CD4-positive, alpha-beta memory T cell (primary cell): ENCODE data around the gene ALDH3B2. TPM values are rescaled to one million over a fixed set of nuclear protein-coding genes. Genes with fewer than 3 reads are reported as not detected.
"Not testable (repeated sequence)": the region's sequence is repeated elsewhere in the genome, so short reads cannot be mapped to it uniquely, and the experiment has no call there.

Source experiments
- CTCF ChIA-PET: fragments of 350-600 bp; sonication (Branson Sonifier 250); formaldehyde crosslinking; loops from one replicate; lab custom pipeline; 2021; ENCODE audit warnings: inconsistent platforms; ENCODE audit not compliant: partially characterized antibody; lab: Charles Lee
- POLR2A ChIA-PET: fragments of 350-600 bp; sonication (Branson Sonifier 250); formaldehyde crosslinking; loops from one replicate; lab custom pipeline; 2021; ENCODE audit not compliant: partially characterized antibody; lab: Charles Lee
- DNase-seq, 5 donors: peaks; one replicate each; pipeline versions ENCODE4 v3.0.0 to v3.0.0-alpha.2; 2020 to 2022; ENCODE audit warnings: mixed read lengths in 1 of 5
- H3K27ac ChIP-seq: one replicate; pipeline ENCODE4 v1.7.0; 2013; ENCODE audit warnings: low read depth, low read length
- H3K27me3 ChIP-seq: 2 replicates; pipeline ENCODE4 v1.7.0; 2013; ENCODE audit warnings: mild to moderate bottlenecking, low read length, moderate library complexity; ENCODE audit not compliant: insufficient read depth
- H3K36me3 ChIP-seq: 2 replicates; pipeline ENCODE4 v1.7.0; 2013; ENCODE audit warnings: mild to moderate bottlenecking, low read length, moderate library complexity; ENCODE audit not compliant: insufficient read depth
- H3K4me1 ChIP-seq: 2 replicates; pipeline ENCODE4 v1.7.0; 2013; ENCODE audit warnings: mild to moderate bottlenecking, low read length, moderate library complexity; ENCODE audit not compliant: insufficient read depth
- H3K4me3 ChIP-seq, 2 donors: one replicate each; pipeline ENCODE4 v1.7.0; 2013; ENCODE audit warnings: low read length in 2 of 2, mild to moderate bottlenecking in 1 of 2
- H3K9me3 ChIP-seq, 2 donors: one replicate each; pipeline ENCODE4 v1.7.0; 2013; ENCODE audit warnings: low read length in 2 of 2, control low read depth in 1 of 2; ENCODE audit not compliant: control insufficient read depth in 1 of 2
- H3K27ac Mint-ChIP-seq, 7 donors: one replicate each; pipeline ENCODE4 v1.8.0; 2020 to 2021; ENCODE audit warnings: mixed read lengths in 7 of 7, mild to moderate bottlenecking in 6 of 7, inconsistent platforms in 3 of 7, moderate library complexity in 3 of 7
- H3K27me3 Mint-ChIP-seq, 2 donors: one replicate each; pipeline ENCODE4 v1.8.0; 2020 to 2021; ENCODE audit warnings: mixed read lengths in 2 of 2
- H3K36me3 Mint-ChIP-seq, 2 donors: one replicate each; pipeline ENCODE4 v1.8.0; 2020 to 2021; ENCODE audit warnings: mixed read lengths in 2 of 2, inconsistent platforms in 1 of 2, mild to moderate bottlenecking in 1 of 2
- H3K4me1 Mint-ChIP-seq, 4 donors: one replicate each; pipeline ENCODE4 v1.8.0; 2020 to 2021; ENCODE audit warnings: mixed read lengths in 4 of 4, mild to moderate bottlenecking in 1 of 4
- H3K4me3 Mint-ChIP-seq, 8 donors: one replicate each; pipeline ENCODE4 v1.8.0; 2020 to 2021; ENCODE audit warnings: mixed read lengths in 8 of 8, mild to moderate bottlenecking in 7 of 8, moderate library complexity in 6 of 8, inconsistent platforms in 3 of 8
- H3K9me3 Mint-ChIP-seq, 8 donors: one replicate each; pipeline ENCODE4 v1.8.0; 2020 to 2021; ENCODE audit warnings: mixed read lengths in 8 of 8, mild to moderate bottlenecking in 5 of 8, inconsistent platforms in 3 of 8, moderate library complexity in 1 of 8
- intact Hi-C: fragments of 100-400 bp; cut with micrococcal nuclease; formaldehyde crosslinking; loops from one replicate; pipeline ENCODE4 v1.15.1; 2023
- polyA plus RNA-seq, 2 donors: library from polyadenylated mRNA; unstranded; fragments of 300-500 nt; fragmentation: Illumina TruSeq; gene quantifications; one replicate each; pipeline ENCODE4 v1.2.3, GENCODE V29; 2021
- total RNA-seq, 2 experiments: library from RNA; stranded (reverse); gene quantifications; one replicate each; pipeline ENCODE4 v1.2.3, GENCODE V29; 2021

ALDH3B2 gene
- total and polyA plus RNA-seq, 4 experiments from 2014 or later: not detected

DNA sequence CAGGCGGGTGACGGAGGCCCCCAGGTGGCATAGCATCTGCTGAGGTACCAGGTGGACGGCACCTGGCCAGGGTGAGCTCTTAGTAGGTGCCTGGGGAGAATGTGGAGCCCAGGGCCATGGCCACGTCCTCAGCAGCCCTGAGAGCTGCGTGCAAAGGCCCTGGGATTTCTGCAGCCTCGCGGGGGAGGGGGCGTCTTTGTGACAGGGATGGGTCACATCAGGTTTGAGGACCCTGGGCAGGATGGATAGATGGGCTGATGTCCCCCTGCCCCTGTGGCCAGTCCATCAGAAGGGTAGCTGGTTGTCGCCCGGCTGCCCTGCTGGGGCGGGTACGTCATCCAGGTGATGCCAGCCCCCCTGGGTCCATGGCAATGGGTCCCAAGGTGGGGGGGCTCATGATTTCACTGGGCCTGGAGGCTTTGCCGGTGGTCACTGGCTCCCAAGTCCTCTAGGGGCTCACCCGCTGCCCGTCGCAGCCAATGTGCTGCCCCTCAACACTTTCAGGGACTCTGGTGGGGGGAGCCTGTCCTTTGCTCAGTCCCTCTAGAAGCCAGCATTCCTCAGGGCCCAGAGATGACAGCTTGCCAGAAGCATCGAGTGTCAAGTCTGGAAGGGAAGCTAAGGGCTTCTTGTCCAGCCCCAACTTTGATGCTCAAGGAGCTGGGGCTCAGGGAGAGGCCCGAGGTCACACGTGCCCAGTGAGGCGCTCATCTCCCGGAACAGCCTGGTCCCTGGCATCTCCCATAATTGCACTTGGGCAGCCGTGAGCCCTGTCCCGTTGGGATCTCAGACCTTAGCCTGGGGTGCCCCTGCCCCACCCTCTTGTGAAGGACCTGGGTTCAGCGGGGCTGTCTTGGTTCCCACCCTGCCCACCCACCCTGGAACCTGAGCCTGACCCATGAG is 35.6 kb downstream of the ALDH3B2 start:
- H3K27ac ChIP-seq: no peak overlapping the region
- H3K27me3 ChIP-seq: no peaks in the 10 kb centered on the region
- no peak for DNase-seq
- Mint-ChIP-seq H3K36me3 (no peaks in the 10 kb centered on the region), H3K4me1 (peaks cover 0 to 5% (median 0%) of the 10 kb centered on the region in 4 donors), H3K27ac (no peak overlapping the region), H3K4me3 (no peak overlapping the region), H3K9me3 (no peaks in the 10 kb centered on the region), H3K27me3 (no peaks in the 10 kb centered on the region)
- no peaks in the 10 kb centered on the region for H3K4me1 ChIP-seq
- CTCF ChIA-PET: interaction anchor here (1.7 to 3.6 kb wide), 2 partner anchors 12 to 19 kb away, joined by 6 to 19 read pairs; partner anchors contain the start of gene ACY3
- POLR2A ChIA-PET: no interaction called here
- no peaks in the 10 kb centered on the region for H3K36me3 ChIP-seq
- intact Hi-C loops: no loop called here
- H3K4me3 ChIP-seq: no peak overlapping the region
- no peaks in the 10 kb centered on the region for H3K9me3 ChIP-seq

DNA sequence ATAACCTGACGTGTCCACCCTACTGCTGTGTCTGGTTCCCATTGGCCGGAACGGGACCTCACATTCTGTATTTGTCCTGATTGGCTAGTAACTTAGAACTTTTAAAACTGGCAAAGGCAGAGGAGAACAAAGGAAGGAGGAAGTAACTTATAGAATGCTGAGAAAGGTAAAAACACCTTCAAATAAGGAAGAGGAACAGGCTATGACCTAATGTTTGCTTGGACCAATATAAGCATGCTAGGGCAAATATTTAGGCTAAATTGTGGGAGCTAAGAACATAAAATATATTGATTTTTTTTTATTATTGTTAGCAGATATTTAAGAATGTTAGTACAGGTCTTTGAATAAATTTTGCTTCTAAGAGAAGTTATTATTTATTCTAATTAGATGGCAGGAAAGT is 37.0 kb downstream of the ALDH3B2 start:
- H3K27me3 ChIP-seq, H3K9me3 Mint-ChIP-seq, H3K4me1 ChIP-seq, H3K4me1 Mint-ChIP-seq, H3K27ac ChIP-seq, H3K4me3 ChIP-seq, intact Hi-C loops, H3K36me3 ChIP-seq, H3K27me3 Mint-ChIP-seq, DNase-seq, H3K27ac Mint-ChIP-seq, H3K4me3 Mint-ChIP-seq, POLR2A ChIA-PET, H3K9me3 ChIP-seq, H3K36me3 Mint-ChIP-seq: not testable (repeated sequence)
- CTCF ChIA-PET: interaction anchor here (1.7 to 3.6 kb wide), 2 partner anchors 13 to 21 kb away, joined by 6 to 19 read pairs; partner anchors contain the start of gene ACY3

DNA sequence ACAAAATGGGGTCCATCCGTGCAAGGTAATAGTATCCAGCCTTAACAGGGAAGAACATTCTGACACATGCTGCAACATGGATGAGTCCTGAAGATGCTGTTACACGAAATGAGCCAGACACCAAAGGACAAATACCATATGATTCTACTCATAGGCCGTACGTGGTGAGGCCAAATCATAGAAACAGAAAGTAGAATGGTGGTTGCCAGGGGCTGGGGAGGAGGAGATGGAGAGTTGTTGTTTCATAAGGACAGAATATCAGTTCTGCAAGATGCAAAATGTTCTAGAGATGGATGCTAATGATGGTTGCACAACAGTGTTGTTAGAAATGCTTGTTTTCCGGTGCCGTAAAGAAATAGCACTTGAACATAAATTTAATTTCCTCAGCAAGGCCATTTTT is 37.5 kb downstream of the ALDH3B2 start:
- H3K27ac Mint-ChIP-seq: no peak overlapping the region
- H3K36me3 Mint-ChIP-seq: no peaks in the 10 kb centered on the region
- intact Hi-C loops: no loop called here
- Histone ChIP-seq H3K27ac (no peak overlapping the region), H3K36me3 (no peaks in the 10 kb centered on the region), H3K4me3 (no peak overlapping the region), H3K27me3 (no peaks in the 10 kb centered on the region), H3K9me3 (no peaks in the 10 kb centered on the region), H3K4me1 (no peaks in the 10 kb centered on the region)
- no peak overlapping the region for H3K4me3 Mint-ChIP-seq
- no peak for DNase-seq
- peaks cover 0 to 5% (median 0%) of the 10 kb centered on the region in 4 donors for H3K4me1 Mint-ChIP-seq
- H3K9me3 Mint-ChIP-seq: no peaks in the 10 kb centered on the region
- CTCF ChIA-PET: interaction anchor here (1.1 to 3.6 kb wide), 3 partner anchors 14 to 21 kb away, joined by 3 to 19 read pairs (median 6); partner anchors contain the start of gene ACY3
- no peaks in the 10 kb centered on the region for H3K27me3 Mint-ChIP-seq
- POLR2A ChIA-PET: no interaction called here

DNA sequence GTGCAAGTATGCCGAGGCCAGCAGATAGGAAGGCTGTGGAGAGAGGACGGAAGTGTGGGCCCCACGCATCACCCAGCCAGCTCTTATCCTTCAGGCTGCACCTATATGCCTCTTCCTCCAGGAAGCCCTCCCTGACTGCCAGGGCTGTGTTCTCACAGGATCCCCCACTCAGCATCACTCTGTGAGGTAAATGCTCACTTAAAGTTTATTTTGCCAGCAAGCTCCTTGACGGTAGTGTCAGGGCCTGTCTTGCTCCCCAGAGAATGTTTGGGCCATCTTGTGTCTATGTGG is 39.2 kb downstream of the ALDH3B2 start:
- ChIA-PET CTCF (interaction anchor here (0.6 to 2.0 kb wide), 8 partner anchors 8 to 52 kb away, joined by 3 to 6 read pairs (median 4); no protein-coding TSS in a partner anchor), POLR2A (interaction anchor here (1.1 kb wide), 1 partner anchor 15 kb away, joined by 3 read pairs; the partner anchor contains the start of gene ACY3)
- peak overlapping the region in 1 of 7 donors; percentile 68 for H3K27ac Mint-ChIP-seq

DNA sequence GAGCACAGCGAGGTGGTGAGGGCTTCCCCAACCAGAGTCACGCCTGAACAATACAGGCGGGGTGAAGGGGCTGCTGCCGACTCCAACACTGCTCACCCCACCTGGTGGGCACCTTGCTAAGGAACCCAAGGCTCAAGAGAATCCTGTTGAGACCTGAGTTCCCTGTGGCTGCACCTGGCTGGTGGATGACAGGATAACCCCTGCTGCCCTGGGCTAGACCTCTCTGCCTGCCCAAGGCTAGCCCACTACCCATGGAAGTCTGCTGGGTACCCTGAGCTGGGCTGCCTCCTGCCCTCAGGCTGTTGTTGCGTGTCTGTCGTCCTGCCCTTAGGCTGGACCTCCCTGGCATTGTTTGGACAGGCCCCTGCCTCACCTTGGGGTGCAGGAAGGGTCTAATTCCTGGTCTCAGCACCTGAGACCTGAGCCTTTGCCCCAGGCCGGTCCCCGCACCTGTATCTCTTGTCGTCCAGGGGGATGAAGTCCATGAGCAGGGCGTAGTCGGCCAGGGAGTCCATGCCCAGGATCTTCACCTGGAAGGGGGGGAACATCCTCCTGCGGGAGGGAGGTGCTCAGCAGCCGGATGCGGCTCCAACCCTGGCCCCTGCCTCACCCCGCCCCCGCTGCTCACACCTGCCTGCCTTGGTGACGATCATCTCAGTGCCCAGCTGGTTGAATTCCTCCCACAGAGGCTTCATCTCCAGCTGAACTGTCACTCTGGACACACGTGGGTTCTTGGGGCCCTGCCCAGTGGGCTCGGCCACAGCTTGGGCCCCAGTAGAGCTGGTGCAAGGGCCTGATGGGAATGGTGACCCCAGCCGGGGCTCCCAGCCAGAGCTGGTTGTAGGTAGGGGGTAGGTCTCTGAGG is 39.8 kb downstream of the ALDH3B2 start:
- POLR2A ChIA-PET: interaction anchor here (1.1 kb wide), 1 partner anchor 16 kb away, joined by 3 read pairs; the partner anchor contains the start of gene ACY3
- CTCF ChIA-PET: interaction anchor here (0.6 to 2.0 kb wide), 6 partner anchors 8 to 53 kb away, joined by 3 to 6 read pairs (median 4); no protein-coding TSS in a partner anchor
- Mint-ChIP-seq H3K9me3 (no peaks in the 10 kb centered on the region), H3K27ac (peak overlapping the region in 1 of 7 donors; percentile 29), H3K27me3 (no peaks in the 10 kb centered on the region), H3K36me3 (no peaks in the 10 kb centered on the region), H3K4me3 (no peak overlapping the region), H3K4me1 (peaks cover 3 to 7% (median 5%) of the 10 kb centered on the region in 4 donors)
- intact Hi-C loops: no loop called here
- no peaks in the 10 kb centered on the region for H3K27me3 ChIP-seq
- no peak overlapping the region for H3K27ac ChIP-seq
- H3K9me3 ChIP-seq: no peaks in the 10 kb centered on the region
- peaks cover 9% of the 10 kb centered on the region for H3K4me1 ChIP-seq
- no peak for DNase-seq
- H3K4me3 ChIP-seq: no peak overlapping the region
- H3K36me3 ChIP-seq: no peaks in the 10 kb centered on the region

More for the DNA sequence above, 39.2 kb downstream of the ALDH3B2 start:
- H3K36me3 Mint-ChIP-seq: no peaks in the 10 kb centered on the region
- no peak for DNase-seq
- peaks cover 3 to 10% (median 6%) of the 10 kb centered on the region in 4 donors for H3K4me1 Mint-ChIP-seq
- no peaks in the 10 kb centered on the region for H3K27me3 Mint-ChIP-seq
- H3K4me1 ChIP-seq: peaks cover 9% of the 10 kb centered on the region
- H3K4me3 ChIP-seq: no peak overlapping the region
- no peaks in the 10 kb centered on the region for H3K27me3 ChIP-seq
- H3K27ac ChIP-seq: no peak overlapping the region
- no peaks in the 10 kb centered on the region for H3K9me3 Mint-ChIP-seq
- H3K36me3 ChIP-seq: no peaks in the 10 kb centered on the region
- intact Hi-C loops: no loop called here
- H3K9me3 ChIP-seq: no peaks in the 10 kb centered on the region
- H3K4me3 Mint-ChIP-seq: no peak overlapping the region

DNA sequence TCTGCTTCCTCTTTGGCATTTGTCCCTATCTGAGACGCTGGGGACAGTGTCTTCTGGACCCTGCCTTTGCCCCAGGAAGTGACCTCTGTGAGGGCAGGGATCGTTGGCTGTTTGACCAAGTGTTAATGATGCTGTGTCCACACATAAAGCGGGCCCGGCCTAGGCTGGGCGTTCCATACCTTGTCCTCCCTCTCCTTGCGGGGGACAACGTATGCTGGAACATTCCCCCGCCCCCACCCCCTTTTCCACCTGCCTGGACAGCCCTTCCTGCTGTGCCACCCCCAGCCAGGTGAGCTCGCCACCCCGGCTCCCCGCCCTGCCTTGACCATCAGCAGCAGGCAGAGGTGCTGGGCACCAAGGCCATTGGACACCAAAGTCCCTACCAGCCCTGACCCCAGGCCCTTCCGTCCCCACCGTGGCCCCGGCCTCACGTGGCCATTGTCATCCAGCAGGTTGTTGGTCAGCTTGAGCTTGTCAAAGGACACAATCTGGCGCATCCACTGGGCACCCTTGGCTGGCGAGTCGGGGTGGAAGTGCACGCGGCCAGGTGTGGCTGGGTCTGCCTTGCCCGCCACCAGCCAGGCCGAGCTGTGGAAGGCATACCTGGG is 40.6 kb downstream of the ALDH3B2 start:
- Histone ChIP-seq H3K27ac (no peak overlapping the region), H3K36me3 (no peaks in the 10 kb centered on the region), H3K4me1 (peaks cover 13% of the 10 kb centered on the region), H3K27me3 (no peaks in the 10 kb centered on the region), H3K4me3 (no peak overlapping the region), H3K9me3 (no peaks in the 10 kb centered on the region)
- ChIA-PET POLR2A (interaction anchor here (1.1 kb wide), 1 partner anchor 16 kb away, joined by 3 read pairs; the partner anchor contains the start of gene ACY3), CTCF (interaction anchor here (2.0 kb wide), 1 partner anchor 13 kb away, joined by 6 read pairs; no protein-coding TSS in a partner anchor)
- Mint-ChIP-seq H3K36me3 (no peaks in the 10 kb centered on the region), H3K9me3 (no peaks in the 10 kb centered on the region), H3K4me1 (peaks cover 3 to 11% (median 6%) of the 10 kb centered on the region in 4 donors), H3K4me3 (peak overlapping the region in 1 of 8 donors; percentile 31), H3K27me3 (no peaks in the 10 kb centered on the region), H3K27ac (peak overlapping the region in 1 of 7 donors; percentile 73)
- intact Hi-C loops: no loop called here
- DNase-seq: no peak
